ENCODE results near the gene NME8. TPM values are rescaled to one million over a fixed set of nuclear protein-coding genes. Genes with fewer than 3 reads are reported as not detected.
A peak's percentile ranks its signal among the peaks of the same experiment; 100 is the strongest.

Gene NME8
- total RNA-seq, 1 experiment from 2014 or later = not detected

- in situ Hi-C loops (cut with HindIII; ENCODE audit: low pct_unique_long_range_greater_than_20kb, low sequenced_read_pairs) = loop anchor here (25.0 kb wide), 1 partner anchor 388 kb away; no protein-coding TSS in a partner anchor
- no peak for DNase-seq (ENCODE audit: low read depth)
Observed at GRCh38 chr7:37924491-37925041, 76.2 kb downstream of the NME8 start.

- in situ Hi-C loops (cut with HindIII; ENCODE audit: low pct_unique_long_range_greater_than_20kb, low sequenced_read_pairs) = no loop called here
- DNase-seq (ENCODE audit: low read depth) = no peak
Observed at GRCh38 chr7:37925620-37926019, 77.2 kb downstream of the NME8 start.

GRCh38 chr7:37927773-37928444 is 79.5 kb downstream of the NME8 start:
- DNase-seq (ENCODE audit: low read depth) = no peak
- in situ Hi-C loops (cut with HindIII; ENCODE audit: low pct_unique_long_range_greater_than_20kb, low sequenced_read_pairs) = no loop called here

- in situ Hi-C loops (cut with HindIII; ENCODE audit: low pct_unique_long_range_greater_than_20kb, low sequenced_read_pairs) = no loop called here
- DNase-seq (ENCODE audit: low read depth) = no peak
Observed at GRCh38 chr7:37928878-37929277, 80.5 kb downstream of the NME8 start.

- DNase-seq (ENCODE audit: low read depth) = peak; percentile 46
- in situ Hi-C loops (cut with HindIII; ENCODE audit: low pct_unique_long_range_greater_than_20kb, low sequenced_read_pairs) = no loop called here
Observed at GRCh38 chr7:37930226-37930948, 82.0 kb downstream of the NME8 start.

GRCh38 chr7:37932543-37932942 is 84.1 kb downstream of the NME8 start:
- in situ Hi-C loops (cut with HindIII; ENCODE audit: low pct_unique_long_range_greater_than_20kb, low sequenced_read_pairs) = no loop called here
- no peak for DNase-seq (ENCODE audit: low read depth)

GRCh38 chr7:37933018-37933566 is 84.7 kb downstream of the NME8 start:
- in situ Hi-C loops (cut with HindIII; ENCODE audit: low pct_unique_long_range_greater_than_20kb, low sequenced_read_pairs) = no loop called here
- DNase-seq (ENCODE audit: low read depth) = no peak

GRCh38 chr7:37942934-37943610 is 94.7 kb downstream of the NME8 start:
- in situ Hi-C loops (cut with HindIII; ENCODE audit: low pct_unique_long_range_greater_than_20kb, low sequenced_read_pairs) = no loop called here

GRCh38 chr7:37943905-37944736 is 95.7 kb downstream of the NME8 start:
- in situ Hi-C loops (cut with HindIII; ENCODE audit: low pct_unique_long_range_greater_than_20kb, low sequenced_read_pairs) = no loop called here
- DNase-seq (ENCODE audit: low read depth) = peak; percentile 91

More at GRCh38 chr7:37942934-37943610, 94.7 kb downstream of the NME8 start:
- DNase-seq (ENCODE audit: low read depth) = peak; percentile 85

GRCh38 chr7:37944737-37945054 is 96.3 kb downstream of the NME8 start:
- in situ Hi-C loops (cut with HindIII; ENCODE audit: low pct_unique_long_range_greater_than_20kb, low sequenced_read_pairs) = no loop called here
- no peak for DNase-seq (ENCODE audit: low read depth)

- peak; percentile 25 for DNase-seq (ENCODE audit: low read depth)
- in situ Hi-C loops (cut with HindIII; ENCODE audit: low pct_unique_long_range_greater_than_20kb, low sequenced_read_pairs) = no loop called here
Observed at GRCh38 chr7:37945336-37945735, 96.9 kb downstream of the NME8 start.

- DNase-seq (ENCODE audit: low read depth) = no peak
- in situ Hi-C loops (cut with HindIII; ENCODE audit: low pct_unique_long_range_greater_than_20kb, low sequenced_read_pairs) = no loop called here
Observed at GRCh38 chr7:37947138-37947940, 98.9 kb downstream of the NME8 start.

GRCh38 chr7:37947941-37948210 is 99.5 kb downstream of the NME8 start:
- DNase-seq (ENCODE audit: low read depth) = no peak
- in situ Hi-C loops (cut with HindIII; ENCODE audit: low pct_unique_long_range_greater_than_20kb, low sequenced_read_pairs) = no loop called here

Other genes with a start within 250 kb of the NME8 start
- not detected in 2 replicates for gene GPR141, start 164.8 kb upstream of the NME8 start, total RNA-seq (2014; rRNA removed; shearing (Covaris generic); ENCODE audit: low replicate concordance)
- 19.2 and 19.4 TPM in 2 replicates for gene SFRP4, start 68.2 kb downstream of the NME8 start, total RNA-seq (2014; rRNA removed; shearing (Covaris generic); ENCODE audit: low replicate concordance)
- gene EPDR1, start 72.0 kb downstream of the NME8 start, total RNA-seq (2014; rRNA removed; shearing (Covaris generic); ENCODE audit: low replicate concordance) = 250 and 305 TPM in 2 replicates

Data from Caki2 (cell line).